Measurements from ENCODE around the gene BICD1. TPM values are rescaled to one million over a fixed set of nuclear protein-coding genes. Genes with fewer than 3 reads are reported as not detected.

BICD1 gene
- total and polyA plus RNA-seq, 2 of the 13 experiments (the other 11 are each of a cell fraction or from before 2014, with no cell fraction given) = 4.5 to 5.2 TPM

GRCh38 chr12:32106517-32107358 lies at the start of gene BICD1 (continued):
- TF ChIP-seq KDM1A (CRISPR knock-in tag; IDR thresholded peaks at IDR 0.05) = no peak
- no peak for TF ChIP-seq MBNL3 (CRISPR knock-in tag; conservative IDR thresholded peaks at IDR 0.05)
- TF ChIP-seq CSRNP1 (CRISPR knock-in tag; IDR thresholded peaks at IDR 0.05) = peak; percentile 91
- no peak; the same call in 1 of the 2 replicates for TF ChIP-seq RERE (CRISPR knock-in tag; IDR thresholded peaks at IDR 0.05; ENCODE audit: low read depth)
- TF ChIP-seq ZNF207 (IDR thresholded peaks at IDR 0.05; ENCODE audit: borderline replicate concordance) = no peak
- 0 out of 2 replicates have a peak, but pooled peaks have one; percentile 36 for TF ChIP-seq GLI4 (CRISPR knock-in tag; IDR thresholded peaks at IDR 0.05; ENCODE audit: borderline replicate concordance)
- no peak for TF ChIP-seq ZNF546 (CRISPR knock-in tag; conservative IDR thresholded peaks at IDR 0.05)
- TF ChIP-seq SIN3B (IDR thresholded peaks at IDR 0.05; ENCODE audit: low read length) = no peak
- peak; percentile 66 for TF ChIP-seq ZFX (CRISPR knock-in tag; IDR thresholded peaks at IDR 0.05; ENCODE audit: low read depth)
- peak; percentile 83 for TF ChIP-seq ZMYM4 (CRISPR knock-in tag; IDR thresholded peaks at IDR 0.05)
- TF ChIP-seq ZNF414 (CRISPR knock-in tag; IDR thresholded peaks at IDR 0.05) = peak; percentile 75; the same call in 1 of the 2 replicates
- no peak for TF ChIP-seq PITX1 (CRISPR knock-in tag; IDR thresholded peaks at IDR 0.05)
- peak; percentile 19; the same call in 1 of the 2 replicates for TF ChIP-seq SP2 (CRISPR knock-in tag; IDR thresholded peaks at IDR 0.05)
- TF ChIP-seq ZNF713 (CRISPR knock-in tag; IDR thresholded peaks at IDR 0.05) = 0 out of 2 replicates have a peak, but pooled peaks have one; percentile 67
- 0 out of 2 replicates have a peak, but pooled peaks have one; percentile 57 for TF ChIP-seq AKAP8 (CRISPR knock-in tag; IDR thresholded peaks at IDR 0.05)
- TF ChIP-seq THAP9 (CRISPR knock-in tag; IDR thresholded peaks at IDR 0.05; ENCODE audit: borderline replicate concordance) = no peak; the same call in 1 of the 2 replicates
- TF ChIP-seq ZFYVE20 (CRISPR knock-in tag; IDR thresholded peaks at IDR 0.05; ENCODE audit: borderline replicate concordance, low read depth) = 0 out of 2 replicates have a peak, but pooled peaks have one; percentile 50

Data from HepG2 (cell line).